Iris pigment epithelial cell (primary cell): ENCODE data around the gene DYRK4.
A peak's percentile ranks its signal among the peaks of the same experiment; 100 is the strongest.
"Not testable (repeated sequence)": the region's sequence is repeated elsewhere in the genome, so short reads cannot be mapped to it uniquely, and the experiment has no call there.

ENCODE experiments used
- DNase-seq: peaks from one replicate; pipeline ENCODE4 v3.0.0-alpha.2; 2011; ENCODE audit warnings: low read depth

The DYRK4 gene

GRCh38 chr12:4562034-4562657 lies at the start of gene DYRK4:
Gene DYRK4 (plus strand): TSS chr12:4562208. CDS start chr12:4562246, 38 bp downstream.
- DNase-seq = peak; percentile 79

GRCh38 chr12:4518106-4518728 lies 43.8 kb upstream of the DYRK4 start:
- peak; percentile 80 for DNase-seq

- DNase-seq = not testable (repeated sequence)
Observed at GRCh38 chr12:4523443-4523842, 38.6 kb upstream of the DYRK4 start.

- DNase-seq = peak; percentile 24
Observed at GRCh38 chr12:4526923-4527546, 35.0 kb upstream of the DYRK4 start.

- no peak for DNase-seq
Observed at GRCh38 chr12:4530160-4530559, 31.8 kb upstream of the DYRK4 start.

GRCh38 chr12:4530982-4531586 lies 30.9 kb upstream of the DYRK4 start:
- no peak for DNase-seq

- no peak for DNase-seq
Observed at GRCh38 chr12:4535092-4535491, 26.9 kb upstream of the DYRK4 start.

GRCh38 chr12:4535871-4536270 lies 26.1 kb upstream of the DYRK4 start:
- no peak for DNase-seq

- peak; percentile 99 for DNase-seq
Observed at GRCh38 chr12:4538207-4539160, 23.5 kb upstream of the DYRK4 start, which contains the start of gene RAD51AP1. Gene RAD51AP1 (plus strand): TSS chr12:4538890. CDS start chr12:4538940, 50 bp downstream.

- DNase-seq = no peak
Observed at GRCh38 chr12:4539167-4539870, 22.7 kb upstream of the DYRK4 start.

GRCh38 chr12:4540170-4540569 lies 21.8 kb upstream of the DYRK4 start:
- no peak for DNase-seq

- DNase-seq = no peak
Observed at GRCh38 chr12:4540638-4541037, 21.4 kb upstream of the DYRK4 start.

- no peak for DNase-seq
Observed at GRCh38 chr12:4545195-4545594, 16.8 kb upstream of the DYRK4 start.

GRCh38 chr12:4552191-4552590 lies 9.8 kb upstream of the DYRK4 start:
- DNase-seq = no peak

- no peak for DNase-seq
Observed at GRCh38 chr12:4553943-4554342, 8.1 kb upstream of the DYRK4 start.

- peak; percentile 42 for DNase-seq
Observed at GRCh38 chr12:4555804-4556203, 6.2 kb upstream of the DYRK4 start.

- DNase-seq = no peak
Observed at GRCh38 chr12:4556735-4557530, 5.1 kb upstream of the DYRK4 start.

- no peak for DNase-seq
Observed at GRCh38 chr12:4557586-4557985, 4.4 kb upstream of the DYRK4 start.

GRCh38 chr12:4558171-4558570 lies 3.8 kb upstream of the DYRK4 start:
- no peak for DNase-seq

- peak; percentile 10 for DNase-seq
Observed at GRCh38 chr12:4563336-4563735, 1.3 kb downstream of the DYRK4 start.
